Measurements from ENCODE around the gene ALPI. TPM values are rescaled to one million over a fixed set of nuclear protein-coding genes. Genes with fewer than 3 reads are reported as not detected.

ALPI gene
- total and polyA plus RNA-seq, 2 donors (not counting 3 experiments of a cell fraction or from before 2014, with no cell fraction given) = not detected

- no peak for FAIRE-seq
These were observed 40.0 kb upstream of the ALPI start for GRCh38 chr2:232415736-232416520.

More at GRCh38 chr2:232415736-232416520, 40.0 kb upstream of the ALPI start:
- Histone ChIP-seq H2AFZ (ENCODE audit: low read depth, low read length) (no peak overlapping the region), H3K4me1 (ENCODE audit: control insufficient read depth, extremely low read depth, insufficient read depth, low read length) (no peaks in the 10 kb centered on the region), H3K79me2 (ENCODE audit: control insufficient read depth, insufficient read depth, low read length) (no peaks in the 10 kb centered on the region), H3K9me1 (replicated peaks; ENCODE audit: control insufficient read depth, extremely low read depth, insufficient read depth, low read length) (no peaks in the 10 kb centered on the region), H3K9me3 (replicated peaks; ENCODE audit: control insufficient read depth, insufficient read depth, low read length) (no peaks in the 10 kb centered on the region), H3K36me3 (ENCODE audit: control insufficient read depth in 2 of 2, extremely low read depth in 1 of 2, insufficient read depth in 2 of 2, low read length in 2 of 2) (no peaks in the 10 kb centered on the region), H3K4me3 (replicated peaks in 1 of 3; ENCODE audit: insufficient read depth in 1 of 3, low read depth in 1 of 3, low read length in 3 of 3) (no peak overlapping the region), H3K9ac (replicated peaks; ENCODE audit: extremely low read depth, insufficient read depth, low read length) (no peak overlapping the region), H4K20me1 (replicated peaks; ENCODE audit: control insufficient read depth, extremely low read depth, insufficient read depth, low read length) (no peaks in the 10 kb centered on the region), H3K27me3 (ENCODE audit: control insufficient read depth in 2 of 2, insufficient read depth in 2 of 2, low read length in 2 of 2) (peaks cover 34 to 55% of the 10 kb centered on the region in 2 experiments), H3K27ac (ENCODE audit: insufficient read depth, low read depth, low read length) (no peak overlapping the region), H3K4me2 (ENCODE audit: insufficient read depth, low read length) (no peak overlapping the region)
- TF ChIP-seq MAX (IDR thresholded peaks at IDR 0.05; ENCODE audit: insufficient read depth, insufficient read length) = no peak
- TF ChIP-seq, protein P1, sequence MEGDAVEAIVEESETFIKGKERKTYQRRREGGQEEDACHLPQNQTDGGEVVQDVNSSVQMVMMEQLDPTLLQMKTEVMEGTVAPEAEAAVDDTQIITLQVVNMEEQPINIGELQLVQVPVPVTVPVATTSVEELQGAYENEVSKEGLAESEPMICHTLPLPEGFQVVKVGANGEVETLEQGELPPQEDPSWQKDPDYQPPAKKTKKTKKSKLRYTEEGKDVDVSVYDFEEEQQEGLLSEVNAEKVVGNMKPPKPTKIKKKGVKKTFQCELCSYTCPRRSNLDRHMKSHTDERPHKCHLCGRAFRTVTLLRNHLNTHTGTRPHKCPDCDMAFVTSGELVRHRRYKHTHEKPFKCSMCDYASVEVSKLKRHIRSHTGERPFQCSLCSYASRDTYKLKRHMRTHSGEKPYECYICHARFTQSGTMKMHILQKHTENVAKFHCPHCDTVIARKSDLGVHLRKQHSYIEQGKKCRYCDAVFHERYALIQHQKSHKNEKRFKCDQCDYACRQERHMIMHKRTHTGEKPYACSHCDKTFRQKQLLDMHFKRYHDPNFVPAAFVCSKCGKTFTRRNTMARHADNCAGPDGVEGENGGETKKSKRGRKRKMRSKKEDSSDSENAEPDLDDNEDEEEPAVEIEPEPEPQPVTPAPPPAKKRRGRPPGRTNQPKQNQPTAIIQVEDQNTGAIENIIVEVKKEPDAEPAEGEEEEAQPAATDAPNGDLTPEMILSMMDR (IDR thresholded peaks at IDR 0.05; ENCODE audit: extremely low read depth in 1 of 2, insufficient read depth in 1 of 2, low read depth in 1 of 2, low read length in 2 of 2) = no peak
- TF ChIP-seq FOS (IDR thresholded peaks at IDR 0.05; ENCODE audit: borderline replicate concordance, insufficient read depth, low read length) = no peak
- TF ChIP-seq MYC (IDR thresholded peaks at IDR 0.05; ENCODE audit: low read depth, low read length) = no peak
- no peak for TF ChIP-seq JUN (IDR thresholded peaks at IDR 0.05; ENCODE audit: borderline replicate concordance, insufficient read depth, insufficient read length, low read depth)
- TF ChIP-seq EZH2 (IDR thresholded peaks at IDR 0.05; ENCODE audit: borderline replicate concordance, low read depth, low read length, severe bottlenecking) = no peak
- TF ChIP-seq POLR2AphosphoS5 (IDR thresholded peaks at IDR 0.05; ENCODE audit: insufficient read depth, low read depth, low read length) = no peak
- no peak for DNase-seq (ENCODE audit: low read depth, low spot score)
- dilution Hi-C loops (cut with MboI; ENCODE audit: extremely low pct_ligation_motif_present, low sequenced_read_pairs) (no loop called here), intact Hi-C loops (cut with micrococcal nuclease) (no loop called here)
- BruUV-seq (replicated peaks) = no TSS peak
- ChIA-PET CTCF (interaction anchor here (1.7 kb wide), 1 partner anchor 515 kb away, joined by 5 read pairs; no protein-coding TSS in a partner anchor), POLR2A (no interaction called here)

Measured in endothelial cell of umbilical vein (primary cell).